Gastrocnemius medialis (tissue), 4 donors: ENCODE measurements around the gene GTPBP4. TPM values are rescaled to one million over a fixed set of nuclear protein-coding genes. Genes with fewer than 3 reads are reported as not detected.
A peak's percentile ranks its signal among the peaks of the same experiment; 100 is the strongest.

Source experiments
- ATAC-seq, 2 donors: fragments of 150-250 bp; one replicate each; pipeline ENCODE4 v1.9.1; 2016
- DNase-seq, 2 donors: peaks; one replicate each; pipeline ENCODE4 v3.0.0-alpha.2; 2019
- H3K27ac ChIP-seq, 4 donors: fragments of 200-600 bp; sonication (generic); 1 replicate in 1 of 4; 2 replicates in 3 of 4; pipeline ENCODE4 v1.5.1; 2016 to 2018; ENCODE audit warnings: mild to moderate bottlenecking in 2 of 4, moderate library complexity in 1 of 4
- H3K27me3 ChIP-seq, 3 donors: fragments of 200-600 bp; sonication (generic) in 2 of 3; 1 replicate in 1 of 3; 2 replicates in 2 of 3; pipeline versions ENCODE4 v1.5.1 to v1.6.0; 2016 to 2019; ENCODE audit warnings: mild to moderate bottlenecking in 1 of 3, moderate library complexity in 1 of 3
- H3K36me3 ChIP-seq, 2 donors: fragments of 200-600 bp; sonication (generic) in 1 of 2; one replicate each; pipeline ENCODE4 v1.5.1; 2017 to 2018
- H3K4me1 ChIP-seq, 2 donors: fragments of 200-600 bp; sonication (generic) in 1 of 2; one replicate each; pipeline ENCODE4 v1.5.1; 2016 to 2017; ENCODE audit warnings: mild to moderate bottlenecking in 2 of 2
- H3K4me3 ChIP-seq, 4 donors: fragments of 200-600 bp; sonication (generic) in 3 of 4; 1 replicate in 1 of 4; 2 replicates in 3 of 4; pipeline ENCODE4 v1.5.1; 2016 to 2019; ENCODE audit warnings: mild to moderate bottlenecking in 2 of 4
- H3K9me3 ChIP-seq, 3 donors: fragments of 200-600 bp; sonication (generic) in 2 of 3; 1 replicate in 1 of 3; 2 replicates in 2 of 3; pipeline ENCODE4 v1.5.1; 2016 to 2019
- POLR2A ChIP-seq, 2 donors: fragments of 450-650 bp; IDR thresholded peaks; one replicate each; pipeline ENCODE4 v1.6.1; 2017; ENCODE audit warnings: antibody characterized with exemption in 2 of 2, mild to moderate bottlenecking in 2 of 2, moderate library complexity in 2 of 2
- in situ Hi-C, 4 donors: fragments of 200-750 bp; cut with MboI; loops; one replicate each; pipeline versions ENCODE4 v1.15.0 to v1.8.0; 2017; ENCODE audit warnings: low sequenced_read_pairs in 4 of 4
- intact Hi-C: fragments of 100-400 bp; cut with DNase I; formaldehyde crosslinking; loops from one replicate; pipeline ENCODE4 v1.15.1; 2023; ENCODE audit warnings: low total_unique reads
- total RNA-seq, 4 donors: library from RNA; depleted of rRNA; stranded (reverse); fragments of >200 nt; gene quantifications; one replicate each; pipeline versions ENCODE4 v1.1.0 to v1.2.3, GENCODE V29; 2016
- TF ChIP-seq, protein P1 (sequence below), 5 experiments: fragments of 450-650 bp in 3 of 5; fragments of 200-600 bp in 2 of 5; sonication (generic) in 2 of 5; IDR thresholded peaks in 4 of 5; conservative IDR thresholded peaks in 1 of 5; 1 replicate in 4 of 5; 2 replicates in 1 of 5; pipeline ENCODE4 v1.5.1; 2016 to 2019; ENCODE audit warnings: antibody characterized with exemption in 5 of 5, mild to moderate bottlenecking in 3 of 5, moderate library complexity in 3 of 5

GTPBP4 gene
- total RNA-seq, 4 donors from 2014 or later, result 34.7 to 51.5 (median 38.5) TPM

DNA sequence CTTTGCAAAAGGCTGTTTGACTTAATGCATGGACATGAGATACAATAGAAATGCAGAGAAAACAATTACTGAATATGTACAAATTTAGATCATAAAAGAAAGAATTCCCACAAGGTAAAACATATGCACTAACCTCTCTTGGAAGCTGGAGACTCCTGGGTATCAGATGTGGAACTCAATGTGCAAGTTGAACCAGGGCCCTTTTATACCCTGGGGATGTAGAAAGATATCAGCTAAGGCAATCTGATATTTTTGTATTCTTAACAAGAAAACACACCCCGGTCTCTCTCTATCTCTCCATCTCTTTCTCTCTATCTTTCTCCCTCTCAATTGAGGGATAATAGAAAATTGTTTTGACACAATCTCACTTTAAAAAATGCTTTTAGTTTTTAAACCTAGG lies 37.4 kb downstream of the GTPBP4 start, which contains the start of gene IDI2:
IDI2 (minus strand) TSS at position 177 of the 400 bp plus-strand sequence. CDS start 1,136 bp downstream, outside the sequence.
- H3K27me3 ChIP-seq, result no peaks in the 10 kb centered on the region
- H3K9me3 ChIP-seq, result no peaks in the 10 kb centered on the region
- in situ Hi-C loops, result no loop called here
- peak; percentile 26 to 70 for TF ChIP-seq POLR2A (IDR thresholded peaks at IDR 0.05)
- TF ChIP-seq, protein P1, sequence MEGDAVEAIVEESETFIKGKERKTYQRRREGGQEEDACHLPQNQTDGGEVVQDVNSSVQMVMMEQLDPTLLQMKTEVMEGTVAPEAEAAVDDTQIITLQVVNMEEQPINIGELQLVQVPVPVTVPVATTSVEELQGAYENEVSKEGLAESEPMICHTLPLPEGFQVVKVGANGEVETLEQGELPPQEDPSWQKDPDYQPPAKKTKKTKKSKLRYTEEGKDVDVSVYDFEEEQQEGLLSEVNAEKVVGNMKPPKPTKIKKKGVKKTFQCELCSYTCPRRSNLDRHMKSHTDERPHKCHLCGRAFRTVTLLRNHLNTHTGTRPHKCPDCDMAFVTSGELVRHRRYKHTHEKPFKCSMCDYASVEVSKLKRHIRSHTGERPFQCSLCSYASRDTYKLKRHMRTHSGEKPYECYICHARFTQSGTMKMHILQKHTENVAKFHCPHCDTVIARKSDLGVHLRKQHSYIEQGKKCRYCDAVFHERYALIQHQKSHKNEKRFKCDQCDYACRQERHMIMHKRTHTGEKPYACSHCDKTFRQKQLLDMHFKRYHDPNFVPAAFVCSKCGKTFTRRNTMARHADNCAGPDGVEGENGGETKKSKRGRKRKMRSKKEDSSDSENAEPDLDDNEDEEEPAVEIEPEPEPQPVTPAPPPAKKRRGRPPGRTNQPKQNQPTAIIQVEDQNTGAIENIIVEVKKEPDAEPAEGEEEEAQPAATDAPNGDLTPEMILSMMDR (IDR thresholded peaks at IDR 0.05 in 4 of 5, conservative IDR thresholded peaks at IDR 0.05 in 1 of 5), result no peak
- intact Hi-C loops, result loop anchor here (2.0 to 5.0 kb wide), 2 partner anchors 23 to 153 kb away; partner anchors contain the start of gene IDI1
- ATAC-seq (peak; percentile 67 to 77), DNase-seq (no peak)
- peaks cover 0 to 10% of the 10 kb centered on the region in 2 donors for H3K36me3 ChIP-seq
- peak within 1 kb of the TSS in 3 of 4 donors; percentile 39 to 47 (median 40) for H3K4me3 ChIP-seq
- peak within 1 kb of the TSS; percentile 85 to 95 (median 90) for H3K27ac ChIP-seq
- peaks cover 37 to 38% of the 10 kb centered on the region in 2 donors for H3K4me1 ChIP-seq

- in situ Hi-C loops, result no loop called here
- TF ChIP-seq, protein P1 (IDR thresholded peaks at IDR 0.05 in 4 of 5, conservative IDR thresholded peaks at IDR 0.05 in 1 of 5), result no peak
- peak in 1 of 2 donors; percentile 40 for TF ChIP-seq POLR2A (IDR thresholded peaks at IDR 0.05)
- H3K27ac ChIP-seq, result peak overlapping the region; percentile 85 to 95 (median 90)
- intact Hi-C loops, result loop anchor here (2.0 to 5.0 kb wide), 2 partner anchors 22 to 154 kb away; partner anchors contain the start of gene IDI1
- H3K36me3 ChIP-seq, result peaks cover 0 to 1% of the 10 kb centered on the region in 2 donors
- H3K9me3 ChIP-seq, result no peaks in the 10 kb centered on the region
- H3K4me1 ChIP-seq, result peaks cover 37 to 38% of the 10 kb centered on the region in 2 donors
- ATAC-seq (peak; percentile 72 to 77), DNase-seq (peak in 1 of 2 donors; percentile 66)
- no peaks in the 10 kb centered on the region for H3K27me3 ChIP-seq
- H3K4me3 ChIP-seq, result peak overlapping the region in 2 of 4 donors; percentile 40 to 47
Measured at GRCh38 chr10:1026578-1026977, 38.3 kb downstream of the GTPBP4 start.

DNA sequence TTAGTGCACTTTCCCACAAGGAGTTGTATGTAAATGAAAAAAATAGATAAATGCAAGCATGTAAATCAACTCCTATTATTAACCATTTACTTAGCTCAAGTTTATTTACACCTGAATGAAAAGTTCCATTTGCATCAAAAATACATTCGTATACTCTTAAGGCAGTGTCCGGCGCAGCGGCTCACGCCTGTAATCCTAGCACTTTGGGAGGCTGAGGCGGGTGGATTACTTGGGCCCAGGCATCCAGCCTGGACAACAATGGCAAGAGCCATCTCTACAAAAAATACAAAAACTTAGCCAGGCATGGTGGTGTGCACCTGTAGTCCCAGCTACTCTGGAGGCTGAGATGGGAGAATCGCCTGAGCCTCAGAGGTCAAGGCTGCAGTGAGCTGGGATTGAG lies 41.6 kb downstream of the GTPBP4 start:
- in situ Hi-C loops, result no loop called here
- Histone ChIP-seq H3K27ac (peak overlapping the region in 3 of 4 donors; percentile 13 to 95 (median 55)), H3K36me3 (no peaks in the 10 kb centered on the region), H3K27me3 (no peaks in the 10 kb centered on the region), H3K4me3 (no peak overlapping the region), H3K4me1 (peaks cover 32 to 44% of the 10 kb centered on the region in 2 donors), H3K9me3 (no peaks in the 10 kb centered on the region)
- intact Hi-C loops, result loop anchor here (5.0 kb wide), 1 partner anchor 158 kb away; no protein-coding TSS in a partner anchor
- TF ChIP-seq, protein P1 (IDR thresholded peaks at IDR 0.05 in 4 of 5, conservative IDR thresholded peaks at IDR 0.05 in 1 of 5), result no peak
- no peak for DNase-seq
- no peak for ATAC-seq

DNA sequence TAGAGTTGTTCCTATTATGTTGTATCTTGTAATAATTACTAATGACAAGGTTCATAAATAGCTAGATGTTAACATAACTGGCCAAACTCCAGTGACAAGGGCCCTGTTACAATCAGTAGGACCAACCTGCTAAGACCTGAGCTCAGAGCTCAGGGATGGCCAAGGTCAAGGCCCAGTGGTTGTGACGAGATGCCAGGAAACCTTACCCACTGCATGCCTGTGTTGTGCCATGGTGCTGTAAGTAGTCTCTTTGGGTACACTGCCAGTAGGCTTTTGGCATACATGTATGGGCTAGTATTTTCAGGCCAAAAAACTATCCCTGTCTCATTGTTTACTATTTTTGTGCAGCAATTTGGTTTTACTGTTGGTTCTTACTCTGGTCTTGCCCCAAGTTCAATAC lies 45.4 kb downstream of the GTPBP4 start:
- TF ChIP-seq POLR2A (IDR thresholded peaks at IDR 0.05), result no peak
- TF ChIP-seq, protein P1 (IDR thresholded peaks at IDR 0.05 in 4 of 5, conservative IDR thresholded peaks at IDR 0.05 in 1 of 5), result no peak
- Histone ChIP-seq H3K9me3 (no peaks in the 10 kb centered on the region), H3K27me3 (no peaks in the 10 kb centered on the region), H3K4me1 (peaks cover 33 to 37% of the 10 kb centered on the region in 2 donors), H3K36me3 (peaks cover 0 to 4% of the 10 kb centered on the region in 2 donors), H3K4me3 (peak overlapping the region in 3 of 4 donors; percentile 18 to 39 (median 27)), H3K27ac (peak overlapping the region; percentile 91 to 96 (median 93))
- intact Hi-C loops (no loop called here), in situ Hi-C loops (no loop called here)
- peak; percentile 79 to 92 for DNase-seq
- ATAC-seq, result peak; percentile 83 to 88
